HT1080 (cell line): Measurements from ENCODE around the gene PCDHA3. TPM values are rescaled to one million over a fixed set of nuclear protein-coding genes. Genes with fewer than 3 reads are reported as not detected.
"Not testable (repeated sequence)": the region's sequence is repeated elsewhere in the genome, so short reads cannot be mapped to it uniquely, and the experiment has no call there.

Source experiments
- DNase-seq: peaks from one replicate; pipeline ENCODE4 v3.0.0-alpha.2; 2015; ENCODE audit warnings: low read depth
- total RNA-seq: library from RNA; depleted of rRNA; stranded (reverse); fragments of >200 nt; shearing (Covaris generic); gene quantifications from 2 replicates; pipeline ENCODE4 v1.2.3, GENCODE V29; 2014

The PCDHA3 gene
- total RNA-seq, 1 experiment from 2014 or later = 0.06 TPM

DNA sequence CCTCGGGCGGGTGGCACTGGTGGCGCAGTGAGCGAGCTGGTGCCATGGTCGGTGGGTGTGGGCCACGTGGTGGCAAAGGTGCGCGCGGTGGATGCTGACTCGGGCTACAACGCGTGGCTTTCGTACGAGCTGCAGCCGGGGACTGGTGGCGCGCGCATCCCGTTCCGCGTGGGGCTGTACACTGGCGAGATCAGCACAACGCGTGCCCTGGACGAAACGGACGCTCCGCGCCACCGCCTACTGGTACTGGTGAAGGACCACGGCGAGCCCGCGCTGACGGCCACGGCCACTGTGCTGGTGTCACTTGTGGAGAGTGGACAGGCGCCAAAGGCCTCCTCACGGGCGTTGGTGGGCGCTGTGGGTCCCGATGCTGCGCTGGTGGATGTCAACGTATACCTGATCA is 8.0 kb downstream of the PCDHA3 start:
- DNase-seq = no peak

DNA sequence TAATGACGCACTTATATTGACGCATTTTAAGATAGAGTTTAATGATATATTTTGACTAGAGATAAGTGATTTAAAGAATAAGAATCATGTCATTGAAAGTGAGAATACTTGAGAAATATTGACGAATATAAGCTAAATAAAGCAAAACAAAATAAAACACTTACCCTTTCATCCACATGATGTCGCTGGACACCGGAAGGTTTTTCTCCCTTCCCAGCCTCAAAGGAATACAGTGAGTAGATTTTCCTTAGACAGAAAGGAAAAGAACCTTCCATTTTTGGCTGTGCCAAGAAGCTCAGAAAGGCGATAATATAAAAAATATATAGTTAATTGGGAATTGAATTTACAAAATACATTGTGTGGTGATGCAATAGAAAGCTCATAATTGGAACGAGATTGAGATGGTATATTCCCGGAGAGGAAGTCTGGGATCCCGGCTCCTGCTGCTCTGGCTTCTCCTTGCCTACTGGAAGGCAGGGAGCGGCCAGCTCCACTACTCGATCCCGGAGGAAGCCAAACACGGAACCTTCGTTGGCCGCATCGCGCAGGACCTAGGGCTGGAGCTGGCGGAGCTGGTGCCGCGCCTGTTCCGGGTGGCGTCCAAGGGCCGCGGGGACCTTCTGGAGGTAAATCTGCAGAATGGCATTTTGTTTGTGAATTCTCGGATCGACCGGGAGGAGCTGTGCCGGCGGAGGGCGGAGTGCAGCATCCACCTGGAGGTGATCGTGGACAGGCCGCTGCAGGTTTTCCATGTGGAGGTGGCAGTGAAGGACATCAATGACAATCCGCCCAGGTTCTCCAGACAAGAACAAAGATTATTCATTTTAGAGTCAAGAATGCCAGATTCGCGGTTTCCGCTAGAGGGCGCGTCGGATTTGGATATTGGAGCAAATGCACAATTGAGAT is 20.8 kb downstream of the PCDHA3 start, which contains the start of gene PCDHA5:
TSS of gene PCDHA5 (plus strand) at position 239 of the 906 bp plus-strand sequence.
- DNase-seq = peak; percentile 26

DNA sequence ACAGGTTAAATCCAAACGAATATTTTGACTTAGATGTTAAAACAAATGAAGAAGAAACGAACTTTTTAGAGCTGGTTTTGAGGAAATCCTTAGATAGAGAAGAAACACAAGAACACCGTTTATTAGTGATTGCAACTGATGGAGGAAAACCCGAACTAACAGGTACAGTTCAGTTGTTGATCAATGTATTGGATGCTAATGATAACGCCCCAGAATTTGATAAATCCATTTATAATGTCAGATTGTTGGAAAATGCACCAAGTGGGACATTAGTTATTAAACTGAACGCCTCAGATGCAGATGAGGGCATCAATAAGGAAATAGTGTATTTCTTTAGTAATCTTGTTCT is 21.4 kb downstream of the PCDHA3 start:
- DNase-seq = no peak

DNA sequence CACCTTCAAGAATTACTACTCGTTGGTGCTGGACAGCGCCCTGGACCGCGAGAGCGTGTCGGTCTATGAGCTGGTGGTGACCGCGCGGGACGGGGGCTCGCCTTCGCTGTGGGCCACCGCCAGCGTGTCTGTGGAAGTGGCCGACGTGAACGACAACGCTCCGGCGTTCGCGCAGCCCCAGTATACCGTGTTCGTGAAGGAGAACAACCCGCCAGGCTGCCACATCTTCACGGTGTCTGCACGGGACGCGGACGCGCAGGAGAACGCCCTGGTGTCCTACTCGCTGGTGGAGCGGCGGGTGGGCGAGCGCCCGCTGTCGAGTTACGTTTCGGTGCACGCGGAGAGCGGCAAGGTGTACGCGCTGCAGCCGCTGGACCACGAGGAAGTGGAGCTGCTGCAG is 22.1 kb downstream of the PCDHA3 start:
- DNase-seq = not testable (repeated sequence)

DNA sequence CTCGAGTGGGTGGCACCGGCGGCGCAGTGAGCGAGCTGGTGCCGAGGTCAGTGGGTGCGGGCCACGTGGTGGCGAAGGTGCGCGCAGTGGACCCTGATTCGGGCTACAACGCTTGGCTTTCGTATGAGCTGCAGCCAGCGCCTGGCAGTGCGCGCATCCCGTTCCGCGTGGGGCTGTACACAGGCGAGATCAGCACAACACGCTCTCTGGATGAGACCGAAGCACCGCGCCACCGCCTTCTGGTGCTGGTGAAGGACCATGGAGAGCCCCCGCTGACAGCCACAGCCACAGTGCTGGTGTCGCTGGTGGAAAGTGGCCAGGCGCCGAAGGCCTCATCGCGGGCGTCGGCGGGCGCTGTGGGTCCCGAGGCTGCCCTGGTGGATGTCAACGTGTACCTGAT is 22.6 kb downstream of the PCDHA3 start:
- DNase-seq = no peak

DNA sequence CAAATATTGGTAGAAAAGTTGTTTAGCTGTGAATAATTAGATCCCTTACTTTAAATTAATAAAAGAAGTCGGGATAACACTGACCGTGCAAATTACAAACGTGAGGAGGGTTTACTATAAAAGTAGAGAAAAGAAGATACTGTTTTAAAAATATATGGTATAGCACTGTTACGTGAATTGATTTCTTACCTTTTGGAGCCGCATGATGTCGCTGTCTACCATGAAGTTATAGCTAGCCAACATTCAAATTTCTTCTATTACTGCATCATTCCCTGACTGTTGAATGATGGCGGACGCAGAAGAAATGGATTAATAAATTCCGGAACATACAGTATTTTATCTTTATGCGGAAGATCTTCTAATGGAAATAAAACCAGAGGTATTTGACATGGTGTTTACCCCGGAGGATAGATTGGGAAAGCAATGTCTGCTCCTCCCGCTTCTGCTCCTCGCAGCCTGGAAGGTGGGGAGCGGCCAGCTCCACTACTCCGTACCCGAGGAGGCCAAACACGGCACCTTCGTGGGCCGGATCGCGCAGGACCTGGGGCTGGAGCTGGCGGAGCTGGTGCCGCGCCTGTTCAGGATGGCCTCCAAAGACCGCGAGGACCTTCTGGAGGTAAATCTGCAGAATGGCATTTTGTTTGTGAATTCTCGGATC is 27.0 kb downstream of the PCDHA3 start, which contains the start of gene PCDHA6:
TSS of gene PCDHA6 (plus strand) at position 257 of the 658 bp plus-strand sequence. CDS start at position 389, 132 bp downstream.
- DNase-seq = no peak

DNA sequence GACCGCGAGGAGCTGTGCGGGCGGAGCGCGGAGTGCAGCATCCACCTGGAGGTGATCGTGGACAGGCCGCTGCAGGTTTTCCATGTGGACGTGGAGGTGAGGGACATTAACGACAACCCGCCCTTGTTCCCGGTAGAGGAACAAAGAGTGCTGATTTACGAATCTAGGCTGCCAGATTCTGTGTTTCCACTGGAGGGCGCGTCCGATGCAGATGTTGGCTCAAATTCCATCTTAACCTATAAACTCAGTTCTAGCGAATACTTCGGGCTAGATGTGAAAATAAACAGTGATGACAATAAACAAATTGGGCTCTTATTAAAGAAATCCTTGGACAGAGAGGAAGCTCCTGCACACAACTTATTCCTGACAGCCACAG is 27.5 kb downstream of the PCDHA3 start:
- DNase-seq = no peak

DNA sequence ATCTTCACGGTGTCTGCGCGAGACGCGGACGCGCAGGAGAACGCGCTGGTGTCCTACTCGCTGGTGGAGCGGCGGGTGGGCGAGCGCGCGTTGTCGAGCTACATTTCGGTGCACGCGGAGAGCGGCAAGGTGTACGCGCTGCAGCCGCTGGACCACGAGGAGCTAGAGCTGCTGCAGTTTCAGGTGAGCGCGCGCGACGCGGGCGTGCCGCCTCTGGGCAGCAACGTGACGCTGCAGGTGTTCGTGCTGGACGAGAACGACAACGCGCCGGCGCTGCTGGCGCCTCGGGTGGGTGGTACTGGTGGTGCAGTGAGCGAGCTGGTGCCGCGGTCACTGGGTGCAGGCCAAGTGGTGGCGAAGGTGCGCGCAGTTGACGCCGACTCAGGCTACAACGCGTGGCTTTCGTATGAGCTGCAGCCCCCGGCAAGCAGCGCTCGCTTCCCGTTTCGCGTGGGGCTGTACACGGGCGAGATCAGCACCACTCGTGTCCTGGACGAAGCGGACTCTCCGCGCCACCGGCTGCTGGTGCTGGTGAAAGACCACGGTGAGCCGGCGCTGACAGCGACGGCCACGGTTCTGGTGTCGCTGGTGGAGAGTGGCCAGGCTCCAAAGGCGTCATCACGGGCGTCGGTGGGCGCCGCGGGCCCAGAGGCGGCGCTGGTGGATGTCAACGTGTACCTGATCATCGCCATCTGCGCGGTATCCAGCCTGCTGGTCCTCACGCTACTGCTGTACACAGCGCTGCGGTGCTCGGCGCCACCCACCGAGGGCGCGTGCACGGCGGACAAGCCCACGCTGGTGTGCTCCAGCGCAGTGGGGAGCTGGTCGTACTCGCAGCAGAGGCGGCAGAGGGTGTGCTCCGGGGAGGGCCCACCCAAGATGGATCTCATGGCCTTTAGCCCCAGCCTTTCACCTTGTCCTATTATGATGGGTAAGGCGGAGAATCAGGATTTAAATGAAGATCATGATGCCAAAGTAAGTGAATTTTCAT is 28.9 kb downstream of the PCDHA3 start:
- not testable (repeated sequence) for DNase-seq

DNA sequence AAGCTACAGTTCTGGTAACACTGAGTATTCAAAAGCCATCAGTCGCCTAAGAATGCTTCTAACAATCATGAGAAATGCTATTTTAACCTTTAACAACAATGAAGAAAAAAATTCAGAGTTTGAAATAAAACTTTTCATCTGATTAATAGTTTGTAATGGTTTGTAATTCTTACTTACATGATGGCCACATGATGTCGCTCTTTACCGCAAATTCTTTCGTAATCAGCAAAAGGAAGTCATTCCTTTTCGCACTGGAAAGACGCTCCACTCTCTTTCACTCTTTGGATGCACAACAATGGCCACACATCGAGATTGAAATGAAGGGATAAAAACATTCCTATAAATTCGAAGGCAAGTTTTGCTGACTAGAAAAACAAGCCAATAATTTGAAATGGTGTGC is 33.1 kb downstream of the PCDHA3 start, which contains the start of gene PCDHA7:
TSS of gene PCDHA7 (plus strand) at position 277 of the 400 bp plus-strand sequence. CDS start at position 392, 115 bp downstream.
- no peak for DNase-seq

DNA sequence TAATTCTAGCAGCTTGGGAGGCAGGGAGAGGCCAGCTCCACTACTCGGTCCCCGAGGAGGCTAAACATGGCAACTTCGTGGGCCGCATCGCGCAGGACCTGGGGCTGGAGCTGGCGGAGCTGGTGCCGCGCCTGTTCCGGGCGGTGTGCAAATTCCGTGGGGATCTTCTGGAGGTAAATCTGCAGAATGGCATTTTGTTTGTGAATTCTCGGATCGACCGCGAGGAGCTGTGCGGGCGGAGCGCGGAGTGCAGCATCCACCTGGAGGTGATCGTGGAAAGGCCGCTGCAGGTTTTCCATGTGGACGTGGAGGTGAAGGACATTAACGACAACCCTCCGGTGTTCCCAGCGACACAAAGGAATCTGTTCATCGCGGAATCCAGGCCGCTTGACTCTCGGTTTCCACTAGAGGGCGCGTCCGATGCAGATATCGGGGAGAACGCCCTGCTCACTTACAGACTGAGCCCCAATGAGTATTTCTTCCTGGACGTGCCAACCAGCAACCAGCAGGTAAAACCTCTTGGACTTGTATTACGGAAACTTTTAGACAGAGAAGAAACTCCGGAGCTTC is 33.7 kb downstream of the PCDHA3 start:
- not testable (repeated sequence) for DNase-seq

DNA sequence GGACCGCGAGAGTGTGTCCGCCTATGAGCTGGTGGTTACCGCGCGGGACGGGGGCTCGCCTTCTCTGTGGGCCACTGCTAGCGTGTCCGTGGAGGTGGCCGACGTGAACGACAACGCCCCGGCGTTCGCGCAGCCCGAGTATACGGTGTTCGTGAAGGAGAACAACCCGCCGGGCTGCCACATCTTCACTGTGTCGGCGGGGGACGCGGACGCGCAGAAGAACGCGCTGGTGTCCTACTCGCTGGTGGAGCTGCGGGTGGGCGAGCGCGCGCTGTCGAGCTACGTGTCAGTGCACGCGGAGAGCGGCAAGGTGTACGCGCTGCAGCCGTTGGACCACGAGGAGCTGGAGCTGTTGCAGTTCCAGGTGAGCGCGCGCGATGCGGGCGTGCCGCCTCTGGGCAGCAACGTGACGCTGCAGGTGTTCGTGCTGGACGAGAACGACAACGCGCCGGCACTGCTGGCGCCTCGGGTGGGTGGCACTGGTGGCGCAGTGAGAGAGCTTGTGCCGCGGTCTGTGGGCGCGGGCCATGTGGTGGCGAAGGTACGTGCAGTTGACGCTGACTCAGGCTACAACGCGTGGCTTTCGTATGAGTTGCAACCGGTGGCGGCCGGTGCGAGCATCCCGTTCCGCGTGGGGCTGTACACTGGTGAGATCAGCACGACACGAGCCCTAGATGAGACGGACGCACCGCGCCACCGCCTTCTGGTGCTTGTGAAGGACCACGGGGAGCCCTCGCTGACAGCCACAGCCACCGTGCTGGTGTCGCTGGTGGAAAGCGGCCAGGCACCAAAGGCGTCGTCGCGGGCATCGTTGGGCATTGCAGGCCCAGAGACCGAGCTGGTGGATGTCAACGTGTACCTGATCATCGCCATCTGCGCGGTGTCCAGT is 35.0 kb downstream of the PCDHA3 start:
- DNase-seq = no peak

DNA sequence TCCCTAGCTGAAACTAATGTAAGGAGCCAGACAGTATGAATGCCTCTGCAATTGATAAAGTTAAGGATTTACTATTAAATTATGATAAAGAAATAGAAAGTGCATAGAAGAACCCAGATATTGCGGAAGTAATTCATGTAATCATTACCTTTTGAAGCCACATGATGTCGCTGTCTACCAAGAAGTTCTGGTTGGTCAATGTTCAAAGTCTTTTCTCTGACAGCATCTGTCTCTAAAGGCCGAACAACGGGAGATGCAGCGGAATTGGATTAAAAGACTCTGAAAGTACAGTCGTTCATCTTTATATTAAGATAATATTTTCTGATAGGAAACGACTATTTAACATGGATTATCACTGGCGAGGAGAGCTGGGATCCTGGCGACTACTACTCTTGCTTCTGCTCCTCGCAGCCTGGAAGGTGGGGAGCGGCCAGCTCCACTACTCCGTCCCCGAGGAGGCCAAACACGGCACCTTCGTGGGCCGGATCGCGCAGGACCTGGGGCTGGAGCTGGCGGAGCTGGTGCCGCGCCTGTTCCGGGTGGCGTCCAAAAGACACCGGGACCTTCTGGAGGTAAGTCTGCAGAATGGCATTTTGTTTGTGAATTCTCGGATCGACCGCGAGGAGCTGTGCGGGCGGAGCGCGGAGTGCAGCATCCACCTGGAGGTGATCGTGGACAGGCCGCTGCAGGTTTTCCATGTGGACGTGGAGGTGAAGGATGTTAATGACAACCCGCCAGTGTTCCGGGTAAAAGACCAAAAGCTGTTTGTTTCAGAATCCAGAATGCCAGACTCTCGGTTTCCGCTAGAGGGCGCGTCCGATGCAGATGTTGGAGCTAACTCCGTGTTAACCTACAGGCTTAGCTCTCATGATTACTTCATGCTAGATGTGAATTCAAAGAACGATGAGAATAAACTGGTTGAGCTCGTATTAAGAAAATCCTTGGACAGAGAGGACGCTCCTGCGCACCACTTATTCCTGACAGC is 40.4 kb downstream of the PCDHA3 start, which contains the start of gene PCDHA8:
TSS of gene PCDHA8 (plus strand) at position 210 of the 985 bp plus-strand sequence. CDS start at position 345, 135 bp downstream.
- DNase-seq = no peak

DNA sequence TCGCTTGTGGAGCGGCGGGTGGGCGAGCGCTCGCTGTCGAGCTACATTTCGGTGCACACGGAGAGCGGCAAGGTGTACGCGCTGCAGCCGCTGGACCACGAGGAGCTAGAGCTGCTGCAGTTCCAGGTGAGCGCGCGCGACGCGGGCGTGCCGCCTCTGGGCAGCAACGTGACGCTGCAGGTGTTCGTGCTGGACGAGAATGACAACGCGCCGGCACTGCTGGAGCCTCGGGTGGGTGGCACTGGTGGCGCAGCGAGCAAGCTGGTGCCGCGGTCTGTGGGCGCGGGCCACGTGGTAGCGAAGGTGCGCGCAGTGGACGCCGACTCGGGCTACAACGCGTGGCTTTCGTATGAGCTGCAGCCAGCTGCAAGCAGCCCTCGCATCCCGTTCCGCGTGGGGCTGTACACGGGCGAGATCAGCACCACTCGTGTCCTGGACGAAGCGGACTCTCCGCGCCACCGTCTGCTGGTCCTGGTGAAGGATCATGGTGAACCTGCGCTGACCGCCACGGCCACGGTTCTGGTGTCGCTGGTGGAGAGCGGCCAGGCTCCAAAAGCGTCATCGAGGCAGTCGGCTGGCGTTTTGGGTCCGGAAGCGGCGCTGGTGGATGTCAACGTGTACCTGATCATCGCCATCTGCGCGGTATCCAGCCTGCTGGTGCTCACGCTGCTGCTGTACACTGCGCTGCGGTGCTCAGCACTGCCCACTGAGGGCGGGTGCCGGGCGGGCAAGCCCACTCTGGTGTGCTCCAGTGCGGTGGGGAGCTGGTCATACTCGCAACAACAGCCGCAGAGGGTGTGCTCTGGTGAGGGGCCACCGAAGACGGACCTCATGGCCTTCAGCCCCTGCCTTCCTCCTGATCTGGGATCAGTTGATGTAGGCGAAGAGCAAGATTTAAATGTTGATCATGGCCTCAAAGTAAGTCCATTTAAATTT is 42.2 kb downstream of the PCDHA3 start:
- DNase-seq = no peak

DNA sequence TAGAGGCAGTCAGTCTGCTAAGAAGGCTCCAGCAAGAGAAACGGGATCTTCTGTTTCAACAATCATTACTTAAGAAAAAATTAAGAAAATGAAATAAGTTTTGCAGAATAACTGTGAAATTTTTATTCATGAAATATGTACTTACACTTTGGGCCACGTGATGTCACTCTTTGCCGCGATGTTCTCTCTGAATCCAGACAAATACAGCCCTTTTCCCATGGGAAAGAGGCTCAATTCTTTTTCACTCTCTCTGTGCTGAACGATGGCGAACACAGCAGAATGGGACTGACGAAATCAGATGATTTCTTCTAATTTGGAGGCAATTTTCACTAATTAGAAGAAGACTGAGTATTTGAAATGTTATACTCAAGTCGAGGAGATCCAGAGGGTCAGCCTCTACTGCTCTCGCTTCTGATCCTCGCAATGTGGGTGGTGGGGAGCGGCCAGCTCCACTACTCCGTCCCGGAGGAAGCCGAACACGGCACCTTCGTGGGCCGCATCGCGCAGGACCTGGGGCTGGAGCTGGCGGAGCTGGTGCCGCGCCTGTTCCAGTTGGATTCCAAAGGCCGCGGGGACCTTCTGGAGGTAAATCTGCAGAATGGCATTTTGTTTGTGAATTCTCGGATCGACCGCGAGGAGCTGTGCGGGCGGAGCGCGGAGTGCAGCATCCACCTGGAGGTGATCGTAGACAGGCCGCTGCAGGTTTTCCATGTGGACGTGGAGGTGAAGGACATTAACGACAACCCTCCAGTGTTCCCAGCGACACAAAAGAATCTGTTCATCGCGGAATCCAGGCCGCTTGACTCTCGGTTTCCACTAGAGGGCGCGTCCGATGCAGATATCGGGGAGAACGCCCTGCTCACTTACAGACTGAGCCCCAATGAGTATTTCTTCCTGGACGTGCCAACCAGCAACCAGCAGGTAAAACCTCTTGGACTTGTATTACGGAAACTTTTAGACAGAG is 47.6 kb downstream of the PCDHA3 start, which contains the start of gene PCDHA9:
TSS of gene PCDHA9 (plus strand) at position 244 of the 964 bp plus-strand sequence. CDS start at position 358, 114 bp downstream.
- not testable (repeated sequence) for DNase-seq

DNA sequence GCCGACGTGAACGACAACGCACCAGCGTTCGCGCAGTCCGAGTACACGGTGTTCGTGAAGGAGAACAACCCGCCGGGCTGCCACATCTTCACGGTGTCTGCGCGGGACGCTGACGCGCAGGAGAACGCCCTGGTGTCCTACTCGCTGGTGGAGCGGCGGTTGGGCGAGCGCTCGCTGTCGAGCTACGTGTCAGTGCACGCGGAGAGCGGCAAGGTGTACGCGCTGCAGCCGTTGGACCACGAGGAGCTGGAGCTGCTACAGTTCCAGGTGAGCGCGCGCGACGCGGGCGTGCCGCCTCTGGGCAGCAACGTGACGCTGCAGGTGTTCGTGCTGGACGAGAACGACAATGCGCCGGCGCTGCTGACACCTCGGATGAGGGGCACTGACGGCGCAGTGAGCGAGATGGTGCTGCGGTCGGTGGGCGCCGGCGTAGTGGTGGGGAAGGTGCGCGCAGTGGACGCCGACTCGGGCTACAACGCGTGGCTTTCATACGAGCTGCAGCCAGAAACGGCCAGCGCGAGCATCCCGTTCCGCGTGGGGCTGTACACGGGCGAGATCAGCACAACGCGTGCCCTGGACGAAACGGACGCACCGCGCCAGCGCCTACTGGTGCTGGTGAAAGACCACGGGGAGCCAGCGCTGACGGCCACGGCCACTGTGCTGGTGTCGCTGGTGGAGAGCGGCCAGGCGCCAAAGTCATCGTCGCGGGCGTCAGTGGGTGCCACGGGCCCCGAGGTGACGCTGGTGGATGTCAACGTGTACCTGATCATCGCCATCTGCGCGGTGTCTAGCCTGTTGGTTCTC is 49.2 kb downstream of the PCDHA3 start:
- not testable (repeated sequence) for DNase-seq
